ENCODE results near the gene KDM6B.

The KDM6B gene

DNA sequence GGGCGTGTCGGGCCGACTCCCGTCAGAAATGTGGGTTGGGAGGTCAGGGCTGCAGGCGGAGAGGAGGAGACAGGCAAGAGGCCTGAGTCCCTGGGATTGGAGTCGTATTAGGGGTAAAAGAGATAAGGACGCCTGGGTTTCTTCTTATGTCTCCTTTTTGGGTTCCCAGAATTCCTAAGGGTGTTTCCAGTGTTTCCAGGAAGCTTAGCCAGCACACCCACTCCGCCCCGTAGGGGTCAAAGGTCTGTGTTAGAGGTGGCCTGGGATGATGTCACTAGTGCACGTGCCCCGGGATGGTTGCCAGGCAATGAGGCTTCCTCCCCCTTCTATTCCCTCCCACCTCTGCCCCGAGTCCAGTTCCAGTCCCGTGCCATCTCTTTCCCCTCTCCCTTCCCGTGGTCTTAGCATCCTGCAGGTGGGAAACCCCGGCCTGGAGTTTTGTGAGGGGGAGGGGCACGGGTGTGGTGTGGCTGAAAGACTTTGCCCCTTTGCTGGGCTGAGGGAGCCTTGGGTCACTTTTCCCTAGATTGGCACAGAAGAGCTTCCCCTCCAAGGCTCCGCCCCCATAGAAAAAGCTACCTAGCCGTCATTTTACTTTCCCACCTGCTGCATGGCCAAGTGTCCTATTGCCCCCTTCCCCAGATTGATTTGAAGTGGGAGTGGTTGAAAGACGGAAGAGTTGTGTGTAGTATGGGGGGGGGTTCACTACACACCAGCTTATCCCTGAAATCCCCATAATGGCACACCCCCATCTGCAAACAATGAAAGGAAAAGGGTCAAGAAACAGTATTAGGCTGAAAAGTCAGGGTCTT is 2.8 kb downstream of the KDM6B start (continued):
- TF ChIP-seq, protein P1, sequence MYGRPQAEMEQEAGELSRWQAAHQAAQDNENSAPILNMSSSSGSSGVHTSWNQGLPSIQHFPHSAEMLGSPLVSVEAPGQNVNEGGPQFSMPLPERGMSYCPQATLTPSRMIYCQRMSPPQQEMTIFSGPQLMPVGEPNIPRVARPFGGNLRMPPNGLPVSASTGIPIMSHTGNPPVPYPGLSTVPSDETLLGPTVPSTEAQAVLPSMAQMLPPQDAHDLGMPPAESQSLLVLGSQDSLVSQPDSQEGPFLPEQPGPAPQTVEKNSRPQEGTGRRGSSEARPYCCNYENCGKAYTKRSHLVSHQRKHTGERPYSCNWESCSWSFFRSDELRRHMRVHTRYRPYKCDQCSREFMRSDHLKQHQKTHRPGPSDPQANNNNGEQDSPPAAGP (tag by site-specific recombination; IDR thresholded peaks at IDR 0.05): peak; percentile 100
- TF ChIP-seq, protein P2, sequence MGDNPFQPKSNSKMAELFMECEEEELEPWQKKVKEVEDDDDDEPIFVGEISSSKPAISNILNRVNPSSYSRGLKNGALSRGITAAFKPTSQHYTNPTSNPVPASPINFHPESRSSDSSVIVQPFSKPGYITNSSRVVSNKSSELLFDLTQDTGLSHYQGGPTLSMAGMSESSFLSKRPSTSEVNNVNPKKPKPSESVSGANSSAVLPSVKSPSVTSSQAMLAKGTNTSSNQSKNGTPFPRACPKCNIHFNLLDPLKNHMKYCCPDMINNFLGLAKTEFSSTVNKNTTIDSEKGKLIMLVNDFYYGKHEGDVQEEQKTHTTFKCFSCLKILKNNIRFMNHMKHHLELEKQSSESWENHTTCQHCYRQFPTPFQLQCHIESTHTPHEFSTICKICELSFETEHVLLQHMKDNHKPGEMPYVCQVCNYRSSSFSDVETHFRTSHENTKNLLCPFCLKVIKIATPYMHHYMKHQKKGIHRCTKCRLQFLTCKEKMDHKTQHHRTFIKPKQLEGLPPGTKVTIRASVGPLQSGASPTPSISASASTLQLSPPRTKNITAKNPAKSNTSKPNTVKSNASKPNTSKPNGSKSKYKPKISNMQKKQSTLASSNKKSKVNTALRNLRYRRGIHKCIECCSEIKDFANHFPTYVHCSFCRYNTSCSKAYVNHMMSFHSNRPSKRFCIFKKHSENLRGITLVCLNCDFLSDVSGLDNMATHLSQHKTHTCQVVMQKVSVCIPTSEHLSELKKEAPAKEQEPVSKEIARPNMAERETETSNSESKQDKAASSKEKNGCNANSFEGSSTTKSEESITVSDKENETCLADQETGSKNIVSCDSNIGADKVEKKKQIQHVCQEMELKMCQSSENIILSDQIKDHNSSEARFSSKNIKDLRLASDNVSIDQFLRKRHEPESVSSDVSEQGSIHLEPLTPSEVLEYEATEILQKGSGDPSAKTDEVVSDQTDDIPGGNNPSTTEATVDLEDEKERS (tag by site-specific recombination; IDR thresholded peaks at IDR 0.05): 0 out of 2 replicates have a peak, but pooled peaks have one; percentile 91
- TF ChIP-seq ZNF157 (tag by site-specific recombination; IDR thresholded peaks at IDR 0.05) (no peak), ZNF274 (IDR thresholded peaks at IDR 0.05; ENCODE audit: low read length) (no peak), ZNF274 (tag by site-specific recombination; IDR thresholded peaks at IDR 0.05; ENCODE audit: borderline replicate concordance) (no peak), ZXDB (tag by site-specific recombination; IDR thresholded peaks at IDR 0.05) (peak; percentile 97), ZFP41 (tag by site-specific recombination; IDR thresholded peaks at IDR 0.05; ENCODE audit: borderline replicate concordance) (no peak; the same call in 1 of the 2 replicates), ZNF555 (tag by site-specific recombination; conservative IDR thresholded peaks at IDR 0.05) (no peak), ZNF24 (tag by site-specific recombination; IDR thresholded peaks at IDR 0.05) (peak; percentile 97), PBX3 (CRISPR knock-in tag; IDR thresholded peaks at IDR 0.05) (0 out of 2 replicates have a peak, but pooled peaks have one; percentile 67), ZNF174 (tag by site-specific recombination; IDR thresholded peaks at IDR 0.05) (no peak), GLIS2 (tag by site-specific recombination; IDR thresholded peaks at IDR 0.05) (peak; percentile 88), GLIS1 (tag by site-specific recombination; IDR thresholded peaks at IDR 0.05) (peak; percentile 98), ZNF366 (tag by site-specific recombination; conservative IDR thresholded peaks at IDR 0.05) (peak; percentile 88), ZNF16 (tag by site-specific recombination; IDR thresholded peaks at IDR 0.05; ENCODE audit: low read depth) (no peak; the same call in 1 of the 2 replicates), ZFP69B (tag by site-specific recombination; IDR thresholded peaks at IDR 0.05) (peak; percentile 98), OVOL3 (tag by site-specific recombination; IDR thresholded peaks at IDR 0.05) (no peak; the same call in 1 of the 2 replicates), ZNF114 (tag by site-specific recombination; IDR thresholded peaks at IDR 0.05) (no peak), TCF7L2 (IDR thresholded peaks at IDR 0.05; ENCODE audit: borderline replicate concordance, low read depth, low read length) (no peak), GLI4 (tag by site-specific recombination; IDR thresholded peaks at IDR 0.05) (peak; percentile 79; the same call in 1 of the 2 replicates)
- TF ChIP-seq, protein P3, sequence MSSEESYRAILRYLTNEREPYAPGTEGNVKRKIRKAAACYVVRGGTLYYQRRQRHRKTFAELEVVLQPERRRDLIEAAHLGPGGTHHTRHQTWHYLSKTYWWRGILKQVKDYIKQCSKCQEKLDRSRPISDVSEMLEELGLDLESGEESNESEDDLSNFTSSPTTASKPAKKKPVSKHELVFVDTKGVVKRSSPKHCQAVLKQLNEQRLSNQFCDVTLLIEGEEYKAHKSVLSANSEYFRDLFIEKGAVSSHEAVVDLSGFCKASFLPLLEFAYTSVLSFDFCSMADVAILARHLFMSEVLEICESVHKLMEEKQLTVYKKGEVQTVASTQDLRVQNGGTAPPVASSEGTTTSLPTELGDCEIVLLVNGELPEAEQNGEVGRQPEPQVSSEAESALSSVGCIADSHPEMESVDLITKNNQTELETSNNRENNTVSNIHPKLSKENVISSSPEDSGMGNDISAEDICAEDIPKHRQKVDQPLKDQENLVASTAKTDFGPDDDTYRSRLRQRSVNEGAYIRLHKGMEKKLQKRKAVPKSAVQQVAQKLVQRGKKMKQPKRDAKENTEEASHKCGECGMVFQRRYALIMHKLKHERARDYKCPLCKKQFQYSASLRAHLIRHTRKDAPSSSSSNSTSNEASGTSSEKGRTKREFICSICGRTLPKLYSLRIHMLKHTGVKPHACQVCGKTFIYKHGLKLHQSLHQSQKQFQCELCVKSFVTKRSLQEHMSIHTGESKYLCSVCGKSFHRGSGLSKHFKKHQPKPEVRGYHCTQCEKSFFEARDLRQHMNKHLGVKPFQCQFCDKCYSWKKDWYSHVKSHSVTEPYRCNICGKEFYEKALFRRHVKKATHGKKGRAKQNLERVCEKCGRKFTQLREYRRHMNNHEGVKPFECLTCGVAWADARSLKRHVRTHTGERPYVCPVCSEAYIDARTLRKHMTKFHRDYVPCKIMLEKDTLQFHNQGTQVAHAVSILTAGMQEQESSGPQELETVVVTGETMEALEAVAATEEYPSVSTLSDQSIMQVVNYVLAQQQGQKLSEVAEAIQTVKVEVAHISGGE (tag by site-specific recombination; conservative IDR thresholded peaks at IDR 0.05; ENCODE audit: low read depth): peak; percentile 69
- TF ChIP-seq, protein P4, sequence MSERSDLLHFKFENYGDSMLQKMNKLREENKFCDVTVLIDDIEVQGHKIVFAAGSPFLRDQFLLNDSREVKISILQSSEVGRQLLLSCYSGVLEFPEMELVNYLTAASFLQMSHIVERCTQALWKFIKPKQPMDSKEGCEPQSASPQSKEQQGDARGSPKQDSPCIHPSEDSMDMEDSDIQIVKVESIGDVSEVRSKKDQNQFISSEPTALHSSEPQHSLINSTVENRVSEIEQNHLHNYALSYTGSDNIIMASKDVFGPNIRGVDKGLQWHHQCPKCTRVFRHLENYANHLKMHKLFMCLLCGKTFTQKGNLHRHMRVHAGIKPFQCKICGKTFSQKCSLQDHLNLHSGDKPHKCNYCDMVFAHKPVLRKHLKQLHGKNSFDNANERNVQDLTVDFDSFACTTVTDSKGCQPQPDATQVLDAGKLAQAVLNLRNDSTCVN (tag by site-specific recombination; optimal IDR thresholded peaks at IDR 0.05): peak; percentile 77
- TF ChIP-seq, protein P5, sequence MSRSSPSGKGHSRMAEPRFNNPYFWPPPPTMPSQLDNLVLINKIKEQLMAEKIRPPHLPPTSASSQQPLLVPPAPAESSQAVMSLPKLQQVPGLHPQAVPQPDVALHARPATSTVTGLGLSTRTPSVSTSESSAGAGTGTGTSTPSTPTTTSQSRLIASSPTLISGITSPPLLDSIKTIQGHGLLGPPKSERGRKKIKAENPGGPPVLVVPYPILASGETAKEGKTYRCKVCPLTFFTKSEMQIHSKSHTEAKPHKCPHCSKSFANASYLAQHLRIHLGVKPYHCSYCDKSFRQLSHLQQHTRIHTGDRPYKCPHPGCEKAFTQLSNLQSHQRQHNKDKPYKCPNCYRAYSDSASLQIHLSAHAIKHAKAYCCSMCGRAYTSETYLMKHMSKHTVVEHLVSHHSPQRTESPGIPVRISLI (tag by site-specific recombination; IDR thresholded peaks at IDR 0.05): no peak
- TF ChIP-seq, protein P6, sequence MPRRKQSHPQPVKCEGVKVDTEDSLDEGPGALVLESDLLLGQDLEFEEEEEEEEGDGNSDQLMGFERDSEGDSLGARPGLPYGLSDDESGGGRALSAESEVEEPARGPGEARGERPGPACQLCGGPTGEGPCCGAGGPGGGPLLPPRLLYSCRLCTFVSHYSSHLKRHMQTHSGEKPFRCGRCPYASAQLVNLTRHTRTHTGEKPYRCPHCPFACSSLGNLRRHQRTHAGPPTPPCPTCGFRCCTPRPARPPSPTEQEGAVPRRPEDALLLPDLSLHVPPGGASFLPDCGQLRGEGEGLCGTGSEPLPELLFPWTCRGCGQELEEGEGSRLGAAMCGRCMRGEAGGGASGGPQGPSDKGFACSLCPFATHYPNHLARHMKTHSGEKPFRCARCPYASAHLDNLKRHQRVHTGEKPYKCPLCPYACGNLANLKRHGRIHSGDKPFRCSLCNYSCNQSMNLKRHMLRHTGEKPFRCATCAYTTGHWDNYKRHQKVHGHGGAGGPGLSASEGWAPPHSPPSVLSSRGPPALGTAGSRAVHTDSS (tag by site-specific recombination; IDR thresholded peaks at IDR 0.05): peak; percentile 76
- TF ChIP-seq, protein P7, sequence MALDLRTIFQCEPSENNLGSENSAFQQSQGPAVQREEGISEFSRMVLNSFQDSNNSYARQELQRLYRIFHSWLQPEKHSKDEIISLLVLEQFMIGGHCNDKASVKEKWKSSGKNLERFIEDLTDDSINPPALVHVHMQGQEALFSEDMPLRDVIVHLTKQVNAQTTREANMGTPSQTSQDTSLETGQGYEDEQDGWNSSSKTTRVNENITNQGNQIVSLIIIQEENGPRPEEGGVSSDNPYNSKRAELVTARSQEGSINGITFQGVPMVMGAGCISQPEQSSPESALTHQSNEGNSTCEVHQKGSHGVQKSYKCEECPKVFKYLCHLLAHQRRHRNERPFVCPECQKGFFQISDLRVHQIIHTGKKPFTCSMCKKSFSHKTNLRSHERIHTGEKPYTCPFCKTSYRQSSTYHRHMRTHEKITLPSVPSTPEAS (tag by site-specific recombination; IDR thresholded peaks at IDR 0.05): peak; percentile 88
